Vagina (tissue), 2 donors: Measurements from ENCODE around the gene GRIN1. TPM values are rescaled to one million over a fixed set of nuclear protein-coding genes. Genes with fewer than 3 reads are reported as not detected.

Source experiments
- DNase-seq, 2 donors: peaks; one replicate each; pipeline ENCODE4 v3.0.0-alpha.2; 2017; ENCODE audit errors: extremely low spot score in 2 of 2
- H3K27ac ChIP-seq: fragments of 200-600 bp; sonication (generic); one replicate; pipeline ENCODE4 v1.5.1; 2019
- H3K27me3 ChIP-seq: fragments of 200-600 bp; sonication (generic); one replicate; pipeline ENCODE4 v1.5.1; 2019
- H3K36me3 ChIP-seq, 2 donors: fragments of 200-600 bp; sonication (generic); one replicate each; pipeline ENCODE4 v1.5.1; 2017 to 2019
- H3K4me1 ChIP-seq: fragments of 200-600 bp; sonication (generic); one replicate; pipeline ENCODE4 v1.5.1; 2019
- H3K4me3 ChIP-seq, 2 donors: fragments of 200-600 bp; sonication (generic); 1 replicate in 1 of 2; 2 replicates in 1 of 2; pipeline ENCODE4 v1.5.1; 2016 to 2019
- H3K9me3 ChIP-seq: fragments of 200-600 bp; sonication (generic); one replicate; pipeline ENCODE4 v1.5.1; 2019
- CTCF ChIP-seq, 3 experiments: fragments of 450-650 bp in 2 of 3; fragments of 200-600 bp in 1 of 3; sonication (generic) in 1 of 3; IDR thresholded peaks; one replicate each; pipeline ENCODE4 v1.5.1; 2017 to 2019; ENCODE audit warnings: antibody characterized with exemption in 3 of 3, mild to moderate bottlenecking in 2 of 3, moderate library complexity in 2 of 3
- POLR2A ChIP-seq, 2 donors: fragments of 450-650 bp; IDR thresholded peaks; one replicate each; pipeline ENCODE4 v1.6.1; 2017; ENCODE audit warnings: antibody characterized with exemption in 2 of 2, mild to moderate bottlenecking in 2 of 2, moderate library complexity in 2 of 2
- POLR2AphosphoS5 ChIP-seq, 2 donors: sonication (generic); formaldehyde crosslinking; IDR thresholded peaks; one replicate each; pipeline ENCODE4 v1.9.0; 2017; ENCODE audit warnings: antibody characterized with exemption in 2 of 2, mild to moderate bottlenecking in 2 of 2, low read depth in 1 of 2; ENCODE audit not compliant: insufficient read depth in 1 of 2
- intact Hi-C: fragments of 100-400 bp; cut with DNase I; formaldehyde crosslinking; loops from one replicate; pipeline ENCODE4 v1.15.1; 2023
- total RNA-seq: library from RNA; depleted of rRNA; stranded (reverse); fragments of >200 nt; gene quantifications from one replicate; pipeline ENCODE4 v1.2.3, GENCODE V29; 2016

GRIN1 gene
- total RNA-seq, result 0.74 TPM

- no peak for TF ChIP-seq POLR2A (IDR thresholded peaks at IDR 0.05)
- no peak for TF ChIP-seq POLR2AphosphoS5 (IDR thresholded peaks at IDR 0.05; ENCODE audit: insufficient read depth in 1 of 2, low read depth in 1 of 2)
- TF ChIP-seq CTCF (IDR thresholded peaks at IDR 0.05), result no peak
- Histone ChIP-seq H3K4me3 (no peak within 1 kb of the TSS), H3K27me3 (no peaks in the 10 kb centered on the region), H3K27ac (no peak within 1 kb of the TSS), H3K36me3 (no peaks in the 10 kb centered on the region), H3K9me3 (no peaks in the 10 kb centered on the region), H3K4me1 (peaks cover 11% of the 10 kb centered on the region)
- intact Hi-C loops, result no loop called here
- DNase-seq, result no peak
Observed at GRCh38 chr9:137138722-137139467, at the start of gene GRIN1. Gene GRIN1 (plus strand): TSS chr9:137139154. CDS start chr9:137139487, 333 bp downstream.

- H3K4me3 ChIP-seq, result no peak overlapping the region
- TF ChIP-seq POLR2A (IDR thresholded peaks at IDR 0.05) (no peak), POLR2AphosphoS5 (IDR thresholded peaks at IDR 0.05; ENCODE audit: insufficient read depth in 1 of 2, low read depth in 1 of 2) (no peak), CTCF (IDR thresholded peaks at IDR 0.05) (no peak)
- no peak for DNase-seq
- H3K36me3 ChIP-seq, result peaks cover 0 to 6% of the 10 kb centered on the region in 2 donors
- no peaks in the 10 kb centered on the region for H3K9me3 ChIP-seq
- intact Hi-C loops, result no loop called here
- peaks cover 42% of the 10 kb centered on the region for H3K4me1 ChIP-seq
- no peak overlapping the region for H3K27ac ChIP-seq
- H3K27me3 ChIP-seq, result no peaks in the 10 kb centered on the region
Observed at GRCh38 chr9:137089232-137089947, 49.6 kb upstream of the GRIN1 start.

GRCh38 chr9:137095664-137096517 is 43.1 kb upstream of the GRIN1 start:
- H3K36me3 ChIP-seq, result peaks cover 0 to 44% of the 10 kb centered on the region in 2 donors
- no peaks in the 10 kb centered on the region for H3K27me3 ChIP-seq
- DNase-seq, result no peak
- intact Hi-C loops, result no loop called here
- TF ChIP-seq CTCF (IDR thresholded peaks at IDR 0.05) (no peak), POLR2A (IDR thresholded peaks at IDR 0.05) (no peak)
- no peak overlapping the region for H3K4me3 ChIP-seq
- H3K27ac ChIP-seq, result no peak overlapping the region
- H3K4me1 ChIP-seq, result no peaks in the 10 kb centered on the region
- no peaks in the 10 kb centered on the region for H3K9me3 ChIP-seq

- H3K9me3 ChIP-seq, result no peaks in the 10 kb centered on the region
- H3K36me3 ChIP-seq, result peaks cover 0 to 55% of the 10 kb centered on the region in 2 donors
- intact Hi-C loops, result no loop called here
- DNase-seq, result no peak
- H3K27ac ChIP-seq, result no peak overlapping the region
- no peak overlapping the region for H3K4me3 ChIP-seq
- no peak for TF ChIP-seq POLR2A (IDR thresholded peaks at IDR 0.05)
- TF ChIP-seq CTCF (IDR thresholded peaks at IDR 0.05), result no peak
- no peak for TF ChIP-seq POLR2AphosphoS5 (IDR thresholded peaks at IDR 0.05; ENCODE audit: insufficient read depth in 1 of 2, low read depth in 1 of 2)
- no peaks in the 10 kb centered on the region for H3K27me3 ChIP-seq
- H3K4me1 ChIP-seq, result no peaks in the 10 kb centered on the region
Observed at GRCh38 chr9:137096785-137097546, 42.0 kb upstream of the GRIN1 start.
